NOMO-1 (cell line): ENCODE measurements around the gene CNTNAP5.

Experiments
- DNase-seq, 2 experiments: peaks; one replicate each; lab custom pipeline; 2025; ENCODE audit not compliant: unreplicated experiment in 2 of 2; lab: John Stamatoyannopoulos, UW

Gene CNTNAP5

DNA sequence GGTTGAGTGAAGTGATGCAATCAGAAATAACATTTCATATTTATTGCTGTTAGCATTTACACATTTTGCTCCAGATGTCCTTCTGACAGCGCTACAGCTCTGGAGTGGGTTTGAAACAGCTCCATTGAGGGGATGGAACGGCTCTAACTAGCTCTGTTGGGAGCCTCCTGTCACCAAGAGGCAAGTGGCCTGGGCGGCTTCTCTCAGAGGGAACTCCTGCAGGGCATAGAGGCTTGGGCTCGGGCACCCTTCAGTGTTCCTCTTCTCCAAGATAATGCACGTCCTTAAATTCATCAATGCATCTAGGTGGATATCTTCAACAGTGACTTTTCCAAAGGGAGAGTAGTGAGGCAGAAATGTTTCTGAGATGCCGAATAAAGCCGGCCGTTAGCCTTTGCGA lies 122.5 kb downstream of the CNTNAP5 start:
- no peak for DNase-seq

DNA sequence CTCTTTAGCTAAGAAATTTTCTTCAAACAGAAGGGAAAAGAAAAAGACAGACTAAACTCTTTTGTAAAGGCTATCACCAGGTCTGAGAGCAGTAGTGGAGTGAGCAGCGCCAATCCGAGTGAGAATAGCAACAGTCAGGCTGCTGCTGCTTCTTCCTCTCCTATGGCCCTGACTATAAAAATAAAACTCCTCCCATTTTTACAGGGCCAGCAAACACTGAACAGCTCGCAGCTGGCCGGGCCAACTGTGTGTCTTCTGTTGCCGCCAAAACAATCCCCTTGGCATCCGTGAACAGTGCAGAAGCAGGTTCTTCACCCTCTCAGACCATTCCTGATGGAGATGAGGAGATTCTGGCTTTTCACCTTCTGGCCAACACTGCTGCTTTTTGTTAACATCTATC lies 124.5 kb downstream of the CNTNAP5 start:
- no peak for DNase-seq

DNA sequence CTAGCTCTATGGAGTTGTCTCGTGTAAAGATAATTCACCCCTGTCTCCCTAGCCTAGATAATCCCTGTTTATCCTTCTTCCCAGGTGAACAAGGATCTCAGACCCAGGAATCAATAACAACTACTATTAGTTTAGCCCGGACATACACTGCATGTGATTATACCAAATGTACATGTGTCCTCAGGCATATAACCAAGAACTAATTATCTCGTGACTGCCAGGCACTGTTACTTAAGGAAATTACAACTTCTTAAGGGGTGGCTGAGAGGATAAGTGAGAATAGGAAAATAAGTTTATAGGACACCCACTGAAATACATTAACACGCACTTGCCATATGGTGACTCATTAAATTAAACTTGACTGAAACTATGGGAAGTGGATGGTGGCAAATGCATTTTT lies 126.6 kb downstream of the CNTNAP5 start:
- DNase-seq: no peak

DNA sequence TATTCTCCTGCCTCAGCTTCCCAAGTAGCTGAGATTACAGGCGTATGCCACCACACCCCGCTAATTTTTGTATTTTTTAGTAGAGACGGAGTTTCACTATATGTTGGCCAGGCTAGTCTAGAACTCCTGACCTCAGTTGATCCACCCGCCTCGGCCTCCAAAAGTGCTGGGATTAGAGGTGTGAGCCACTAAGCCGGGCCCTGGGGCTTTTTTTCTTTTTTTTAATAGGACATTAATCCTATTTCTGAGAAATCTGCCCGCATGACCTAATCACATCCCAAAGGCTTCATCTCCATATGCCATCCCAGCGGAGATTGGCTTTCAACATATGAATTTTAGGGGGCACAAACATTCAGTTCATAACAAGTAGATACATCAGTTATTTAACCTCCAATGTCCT lies 128.6 kb downstream of the CNTNAP5 start:
- no peak for DNase-seq

DNA sequence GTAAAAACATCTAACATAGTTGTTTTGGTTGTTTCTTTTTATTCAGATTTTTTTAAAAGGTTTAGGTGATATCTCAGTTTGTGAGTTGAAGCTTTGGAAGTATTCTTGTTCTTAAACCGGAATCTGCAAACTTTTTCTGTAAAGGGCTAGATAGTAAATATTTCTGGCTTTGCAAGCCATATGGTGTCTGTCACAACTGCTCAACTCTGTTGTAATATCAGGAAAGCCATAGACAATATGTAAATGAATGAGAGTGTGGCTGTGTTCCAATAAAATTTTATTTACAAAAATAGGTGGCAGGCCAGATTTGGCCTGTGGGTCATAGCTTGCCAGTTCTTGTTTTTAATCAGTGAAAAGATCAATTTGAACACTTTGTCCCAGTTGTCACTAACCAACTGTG lies 134.1 kb downstream of the CNTNAP5 start:
- DNase-seq: no peak

DNA sequence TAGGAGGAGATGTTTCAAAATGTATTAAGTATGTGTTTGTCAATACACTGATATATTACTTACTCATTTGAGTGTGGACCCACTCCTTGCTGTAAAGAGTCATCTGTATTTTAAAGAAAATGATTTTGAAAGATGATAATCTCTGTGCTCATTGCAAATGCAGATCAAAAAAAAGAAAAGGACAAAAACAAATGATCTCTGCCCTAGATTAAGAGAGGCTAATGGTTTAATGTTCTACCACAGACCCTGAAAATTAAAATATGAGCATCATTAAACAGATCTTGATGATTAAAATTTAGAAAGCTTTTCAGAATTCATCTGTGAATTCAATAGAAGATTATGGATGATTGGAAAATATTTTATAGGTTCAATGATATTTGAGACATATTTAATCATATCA lies 136.5 kb downstream of the CNTNAP5 start:
- DNase-seq: no peak

DNA sequence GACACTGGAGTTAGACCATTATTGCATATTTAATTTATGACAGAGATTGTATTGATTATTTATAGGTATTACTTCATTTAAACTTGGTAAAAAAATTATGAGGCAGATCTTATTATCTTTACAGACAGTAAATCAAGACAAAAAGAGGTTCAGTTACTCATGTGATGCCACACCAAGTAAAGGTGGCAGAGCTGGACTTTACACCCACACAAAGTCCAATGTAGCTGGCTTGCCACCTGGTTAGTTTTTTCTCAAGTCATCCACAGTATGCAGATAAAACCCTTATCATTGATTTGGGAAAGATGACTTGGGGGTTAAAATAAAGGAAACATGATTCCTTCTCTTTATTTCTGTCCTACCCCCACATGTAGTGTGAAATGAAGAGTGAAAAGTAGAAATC lies 137.2 kb downstream of the CNTNAP5 start:
- no peak for DNase-seq

DNA sequence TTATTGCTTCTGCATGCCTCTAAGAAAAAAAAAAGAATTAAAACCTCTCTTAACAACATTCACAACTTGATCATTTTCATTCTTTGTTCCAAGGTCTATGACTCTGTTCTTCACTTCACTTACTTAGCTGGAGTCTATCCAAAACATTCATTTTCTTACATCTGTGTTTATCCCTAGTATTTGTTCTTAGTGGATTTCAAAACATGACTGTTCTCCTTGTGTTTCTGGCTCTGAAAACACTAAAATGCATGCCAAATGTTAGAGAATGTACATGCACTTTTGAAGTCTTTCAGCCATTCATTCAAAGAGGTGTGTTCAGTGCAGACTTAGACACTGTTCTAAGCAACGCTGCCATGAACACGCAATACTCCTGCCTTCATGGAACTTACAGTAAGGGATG lies 138.8 kb downstream of the CNTNAP5 start:
- DNase-seq: no peak

DNA sequence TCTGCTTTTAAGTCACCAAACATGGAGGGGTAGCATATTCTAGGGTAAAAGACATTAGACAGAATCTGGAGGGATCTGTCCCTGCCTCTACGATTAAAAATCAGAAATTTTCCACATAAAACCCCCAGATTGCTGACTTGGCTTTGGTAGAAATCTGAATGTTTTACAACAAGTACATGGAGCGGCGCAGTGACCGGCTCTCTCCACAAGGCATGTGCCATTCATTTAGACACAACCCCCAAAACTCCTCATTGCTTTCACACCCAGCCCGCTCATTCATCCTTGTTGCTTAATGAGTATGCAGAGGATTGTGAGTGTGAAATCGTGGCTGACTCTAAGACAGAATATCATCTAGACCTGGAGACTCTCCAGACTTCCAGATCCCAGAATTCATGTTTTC lies 140.6 kb downstream of the CNTNAP5 start:
- no peak for DNase-seq

DNA sequence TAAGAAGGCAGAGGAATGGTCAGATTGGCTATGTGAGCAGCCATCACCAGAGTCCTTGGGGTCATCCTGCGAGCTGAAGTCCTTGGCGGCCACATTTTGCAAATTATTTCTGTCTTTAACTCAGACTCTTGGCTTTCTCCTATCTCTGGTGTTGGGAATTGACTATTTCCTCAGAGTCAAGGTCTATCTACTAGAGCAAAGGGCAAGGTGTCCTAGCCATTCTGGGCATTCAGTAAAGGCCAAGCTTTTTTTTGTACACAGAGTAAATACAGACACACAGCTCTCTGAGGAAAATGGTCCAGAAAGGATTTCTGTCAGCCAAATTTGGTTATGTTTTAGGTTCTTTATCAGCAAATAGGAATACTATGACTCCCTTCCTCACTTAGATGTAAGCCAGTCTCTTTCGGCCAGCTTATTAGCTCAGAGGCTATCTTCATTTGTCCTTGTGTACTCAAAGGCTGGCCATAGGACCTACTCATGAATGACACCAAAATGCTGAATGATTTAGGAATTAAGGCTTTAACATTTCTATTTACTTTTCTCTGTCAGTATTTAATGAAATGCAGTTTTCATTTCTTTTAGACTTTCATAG lies 146.5 kb downstream of the CNTNAP5 start:
- DNase-seq: no peak

DNA sequence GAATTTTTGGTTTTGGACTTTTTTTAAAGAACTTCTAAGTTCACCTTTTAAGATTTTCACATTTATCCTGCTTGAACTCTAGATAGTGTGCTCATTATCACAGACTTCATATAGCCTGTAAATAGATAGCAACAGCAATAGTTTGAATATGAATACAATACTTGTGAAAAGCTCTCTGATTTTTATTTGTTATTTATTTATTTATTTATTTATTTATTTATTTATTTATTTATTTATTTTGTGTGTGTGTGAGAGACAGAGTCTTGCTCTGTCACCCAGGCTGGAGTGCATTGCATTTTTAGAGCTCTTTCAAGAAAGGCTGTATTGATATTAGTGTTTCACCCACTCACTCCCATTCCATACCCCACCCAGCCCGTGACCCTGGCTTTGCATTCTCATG lies 153.6 kb downstream of the CNTNAP5 start:
- no peak for DNase-seq

DNA sequence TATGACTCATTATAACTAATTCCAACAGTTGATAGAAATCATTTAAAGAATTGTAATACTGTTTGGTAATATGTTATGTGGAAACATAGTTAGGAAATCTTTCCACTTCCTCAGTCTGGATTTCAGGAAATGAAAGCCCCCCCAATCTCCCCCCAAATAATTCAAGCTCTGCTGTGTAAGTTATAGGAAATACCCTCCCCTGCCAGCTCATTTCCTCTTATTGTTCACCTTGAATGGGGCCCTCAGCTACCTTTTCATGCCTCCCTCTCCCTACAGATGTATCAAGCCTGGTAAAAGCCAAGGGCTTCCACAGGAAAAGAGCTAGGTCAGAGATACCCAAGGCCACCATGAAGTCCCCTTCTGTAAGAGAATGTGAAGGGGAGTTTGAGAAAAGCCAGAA lies 155.5 kb downstream of the CNTNAP5 start:
- DNase-seq: no peak

DNA sequence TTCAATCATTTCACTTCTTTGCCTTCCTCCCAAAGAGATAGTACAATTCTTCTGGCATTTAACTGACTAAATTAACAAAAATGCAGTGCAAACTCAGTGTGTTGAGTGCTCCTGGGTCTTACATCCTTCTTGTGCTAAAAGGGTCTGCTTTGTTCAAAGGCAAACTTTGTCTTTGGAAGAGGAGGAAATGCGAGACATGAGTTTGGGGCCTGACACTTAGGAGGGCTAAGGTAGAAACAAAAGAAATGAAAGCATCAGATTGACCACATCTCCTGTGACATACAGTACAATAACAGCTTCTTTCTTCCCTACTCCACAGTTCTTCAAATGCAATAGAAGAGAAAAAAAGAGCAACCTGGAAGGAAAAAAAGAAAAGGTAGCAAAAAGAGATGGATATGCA lies 161.7 kb downstream of the CNTNAP5 start:
- no peak for DNase-seq

DNA sequence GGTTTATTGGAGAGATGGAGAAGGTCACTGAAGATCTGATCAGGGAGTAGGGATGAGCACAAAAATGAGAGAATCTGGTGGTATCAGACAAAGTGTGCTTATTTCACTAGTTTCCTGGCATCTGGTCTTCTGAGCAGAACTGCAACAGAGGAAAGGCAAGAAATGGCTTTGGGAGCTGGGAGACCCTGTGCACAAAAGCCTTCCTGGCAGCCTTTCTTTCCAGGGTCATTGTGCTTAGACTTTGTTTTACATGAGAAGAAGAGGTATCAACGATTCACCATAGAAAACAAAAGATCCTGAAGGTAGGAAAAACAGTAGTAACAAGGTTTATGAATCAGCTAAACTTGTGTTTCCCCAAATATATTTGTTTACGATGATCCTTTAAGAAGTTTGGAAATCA lies 162.9 kb downstream of the CNTNAP5 start:
- DNase-seq: no peak

DNA sequence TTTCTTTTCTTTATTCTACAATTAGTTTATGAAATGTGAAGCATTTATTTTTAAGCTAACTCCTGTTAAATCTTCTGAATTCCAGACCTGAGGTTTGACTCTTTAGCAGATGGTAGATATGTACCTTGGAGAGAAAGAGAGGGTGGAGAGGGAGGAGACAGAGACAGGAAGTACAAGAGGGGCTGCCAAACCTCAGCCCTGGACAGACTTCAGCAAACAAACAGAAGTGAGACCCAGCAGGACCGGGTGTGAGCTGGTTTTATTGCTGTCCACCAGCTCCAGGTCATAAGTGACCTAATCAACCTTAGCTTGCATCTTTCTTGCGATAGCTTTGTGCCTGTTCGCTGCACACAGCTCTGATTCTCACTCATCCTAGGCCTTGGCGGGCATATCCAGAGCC lies 168.6 kb downstream of the CNTNAP5 start:
- DNase-seq: no peak

DNA sequence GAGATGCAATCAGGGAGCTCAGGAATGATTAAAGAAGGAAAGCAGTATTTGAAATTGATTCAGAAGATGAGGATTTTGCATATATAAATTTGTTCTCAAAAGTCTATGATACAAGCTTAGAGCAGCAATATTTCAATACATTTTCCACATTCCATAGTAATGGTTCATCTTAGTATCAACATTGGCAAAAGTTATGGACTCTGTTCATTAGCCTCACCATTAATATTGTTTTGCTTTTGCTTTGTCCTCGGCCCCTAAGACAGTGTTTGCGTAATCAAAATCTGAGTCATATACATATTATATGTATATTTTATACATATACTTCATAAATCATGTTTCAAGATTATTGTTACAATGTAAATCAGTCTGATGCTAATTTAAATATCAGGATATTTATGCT lies 176.6 kb downstream of the CNTNAP5 start:
- no peak for DNase-seq

DNA sequence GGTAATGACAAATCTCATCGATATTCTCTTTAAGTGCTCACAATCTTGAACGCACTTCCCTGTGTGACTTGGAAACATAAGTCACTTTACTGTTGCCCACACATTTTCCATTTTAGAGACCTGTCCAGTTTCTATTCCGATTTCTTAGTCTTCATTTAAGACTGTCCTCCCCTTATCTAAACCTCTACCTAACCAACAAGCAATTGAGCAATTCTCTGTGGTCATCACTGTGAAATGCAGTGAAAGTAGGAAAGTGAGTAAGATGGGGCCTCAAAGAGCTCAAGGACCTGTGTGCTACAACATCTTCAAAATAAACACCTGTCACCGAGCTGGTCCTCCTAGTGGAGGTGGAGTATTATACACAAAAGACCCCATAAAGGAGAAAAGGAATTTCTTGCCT lies 184.4 kb downstream of the CNTNAP5 start:
- DNase-seq: no peak

DNA sequence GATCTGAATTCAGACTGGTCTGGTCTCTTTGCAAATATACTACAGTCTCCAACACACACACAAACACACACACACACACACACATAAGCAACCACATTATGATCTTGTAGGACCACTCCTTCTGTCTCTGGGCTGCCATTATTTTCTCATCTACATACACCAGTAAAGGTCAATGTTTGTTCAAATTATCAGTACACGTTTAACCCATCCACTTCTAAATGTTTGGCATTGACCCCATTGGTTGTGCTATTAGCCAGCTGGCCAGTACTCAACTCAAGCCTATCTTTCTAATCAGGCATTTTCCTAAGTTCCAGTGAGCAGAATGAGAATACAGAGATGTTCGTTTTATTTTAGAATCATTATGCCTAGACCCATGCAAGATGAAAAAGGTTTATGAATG lies 186.4 kb downstream of the CNTNAP5 start:
- no peak for DNase-seq

DNA sequence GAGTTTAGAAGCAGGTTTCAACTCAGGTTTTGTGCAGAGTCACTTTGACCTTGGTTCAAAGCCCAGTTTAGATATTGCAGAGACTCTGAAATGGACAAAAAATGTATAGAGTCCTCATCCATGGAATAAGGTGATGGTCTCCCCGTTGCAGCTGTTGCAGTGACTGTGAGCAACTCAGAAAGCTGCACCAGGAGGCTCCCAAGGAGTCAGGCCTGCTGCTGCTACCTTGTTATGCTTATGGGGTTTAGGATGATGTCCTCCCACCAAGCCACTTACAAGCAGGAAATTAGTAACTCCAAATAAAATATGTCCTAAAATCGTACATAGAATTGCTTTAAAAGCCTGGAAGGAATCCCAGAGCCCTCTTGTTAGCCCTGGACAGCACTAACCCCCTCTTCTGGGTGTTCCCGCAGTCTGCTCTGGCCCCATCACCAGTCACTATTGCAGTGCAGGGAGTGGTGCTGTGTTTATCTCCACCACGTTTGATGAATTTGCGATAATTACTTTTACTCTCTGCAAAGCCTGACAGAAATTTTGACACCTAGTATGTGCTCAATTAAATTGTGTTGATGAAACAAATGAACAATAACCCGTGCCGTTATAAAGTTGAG lies 189.0 kb downstream of the CNTNAP5 start:
- no peak for DNase-seq

DNA sequence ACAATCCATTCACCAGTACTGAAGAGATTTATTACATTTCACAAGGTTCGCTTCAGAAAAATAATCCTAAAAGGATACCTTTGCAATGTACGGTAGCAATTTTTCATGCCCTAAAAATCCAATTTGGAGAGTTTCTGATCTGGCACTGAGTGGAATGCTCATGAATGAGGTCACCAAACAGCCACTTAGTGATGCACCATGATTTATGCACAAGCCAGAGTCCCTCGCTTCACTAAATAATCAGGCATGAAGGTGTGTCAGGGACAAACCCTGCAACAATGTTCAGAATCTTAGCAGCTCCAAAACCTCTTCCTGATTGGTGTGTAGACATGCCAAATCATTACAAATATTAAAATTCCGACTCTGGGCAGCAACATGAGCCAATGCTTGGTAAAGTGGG lies 221.1 kb downstream of the CNTNAP5 start:
- no peak for DNase-seq

DNA sequence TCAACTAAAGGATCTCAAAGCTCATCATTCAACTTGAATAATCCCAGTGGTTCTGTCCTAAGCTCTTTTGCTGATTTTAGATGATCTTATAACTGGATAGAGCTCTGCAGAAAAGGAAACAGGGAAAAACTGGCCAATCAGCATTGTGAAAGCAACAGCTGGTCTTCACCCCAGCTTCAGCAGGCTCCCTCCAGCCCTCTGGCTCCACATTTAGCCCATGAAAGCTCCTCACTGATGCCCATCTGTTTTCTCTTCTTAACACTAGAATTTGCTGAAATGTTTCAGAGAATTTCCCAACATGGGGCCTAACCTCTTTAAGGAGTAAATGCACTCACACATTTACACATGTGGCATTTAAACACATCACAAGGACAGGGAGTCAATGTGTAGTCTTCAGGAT lies 223.3 kb downstream of the CNTNAP5 start:
- no peak for DNase-seq

DNA sequence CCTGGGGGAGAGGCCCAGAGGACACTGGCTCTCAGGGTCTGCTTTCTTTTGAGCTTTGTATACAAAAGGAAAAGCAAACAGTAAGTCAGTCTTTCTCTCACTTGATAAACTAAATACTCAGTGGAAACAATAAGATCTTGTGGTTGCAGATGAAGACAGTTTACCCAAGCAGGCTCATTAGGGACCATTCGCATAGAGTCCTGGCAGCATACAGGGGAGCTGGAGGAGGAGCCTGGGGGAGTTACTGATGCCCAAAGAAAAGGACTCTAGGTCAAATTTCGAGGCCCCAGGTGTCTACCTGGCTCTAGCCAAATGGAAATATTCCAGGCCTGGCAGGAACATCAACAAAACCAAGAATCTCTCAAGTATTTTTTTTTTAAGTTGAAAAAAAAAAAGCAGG lies 225.3 kb downstream of the CNTNAP5 start:
- no peak for DNase-seq

DNA sequence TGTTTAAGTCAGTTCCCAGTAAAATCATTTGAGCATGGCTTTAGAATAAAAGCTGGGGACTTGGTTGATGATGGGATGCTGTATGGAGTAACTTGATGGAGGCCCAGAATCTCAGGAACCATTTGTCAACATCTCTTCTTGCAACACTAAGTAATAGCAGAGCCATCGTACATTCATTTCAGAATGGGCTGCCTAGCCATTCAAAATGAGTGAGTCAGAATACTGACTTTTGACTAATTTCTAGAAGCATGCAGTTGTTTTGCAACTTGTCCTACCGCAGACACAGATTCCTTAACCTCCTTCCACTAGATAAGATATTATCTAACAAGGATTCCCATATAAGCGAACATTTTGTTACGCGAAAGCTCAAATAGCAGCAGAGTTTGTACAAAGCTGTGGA lies 229.5 kb downstream of the CNTNAP5 start:
- no peak for DNase-seq
